Measurements from ENCODE around the gene TNS1.

TNS1 gene

GRCh38 chr2:218033590-218034496 is 31.0 kb upstream of the TNS1 start:
- TF ChIP-seq SUZ12 (IDR thresholded peaks at IDR 0.05): no peak
- no peak for TF ChIP-seq FOXA1 (IDR thresholded peaks at IDR 0.05)
- no peak for TF ChIP-seq LEF1 (IDR thresholded peaks at IDR 0.05; ENCODE audit: borderline replicate concordance)
- no peak for TF ChIP-seq ZNF384 (IDR thresholded peaks at IDR 0.05)
- TF ChIP-seq FOXM1 (IDR thresholded peaks at IDR 0.05; ENCODE audit: borderline replicate concordance): no peak
- no peak for TF ChIP-seq HDGF (IDR thresholded peaks at IDR 0.05; ENCODE audit: borderline replicate concordance)
- no peak for TF ChIP-seq L3MBTL2 (conservative IDR thresholded peaks at IDR 0.05)
- no peak for TF ChIP-seq CTBP1 (IDR thresholded peaks at IDR 0.05; ENCODE audit: borderline replicate concordance)
- no peak for TF ChIP-seq ARNT (IDR thresholded peaks at IDR 0.05)
- CTCF ChIA-PET: interaction anchor here (0.6 to 2.0 kb wide), 3 partner anchors 35 to 248 kb away, joined by 3 to 12 read pairs (median 3); partner anchors contain the start of gene RUFY4
- POLR2A ChIA-PET: interaction anchor here (1.2 kb wide), 1 partner anchor 10 kb away, joined by 3 read pairs; no protein-coding TSS in a partner anchor
- DNase-seq (ENCODE audit: extremely low spot score): no peak

GRCh38 chr2:218033208-218033589 is 30.4 kb upstream of the TNS1 start:
- TF ChIP-seq FOXK2 (IDR thresholded peaks at IDR 0.05) (no peak), LEF1 (IDR thresholded peaks at IDR 0.05; ENCODE audit: borderline replicate concordance) (no peak), HDGF (IDR thresholded peaks at IDR 0.05; ENCODE audit: borderline replicate concordance) (no peak), BHLHE40 (IDR thresholded peaks at IDR 0.05; ENCODE audit: borderline replicate concordance) (no peak), FOXA1 (IDR thresholded peaks at IDR 0.05) (no peak), TARDBP (IDR thresholded peaks at IDR 0.05) (no peak), SP1 (IDR thresholded peaks at IDR 0.05) (no peak), PKNOX1 (IDR thresholded peaks at IDR 0.05) (no peak), L3MBTL2 (conservative IDR thresholded peaks at IDR 0.05) (no peak), ZNF384 (IDR thresholded peaks at IDR 0.05) (no peak), FOXM1 (IDR thresholded peaks at IDR 0.05; ENCODE audit: borderline replicate concordance) (no peak), ELF4 (IDR thresholded peaks at IDR 0.05) (no peak), CTBP1 (IDR thresholded peaks at IDR 0.05; ENCODE audit: borderline replicate concordance) (no peak)
- POLR2A ChIA-PET: interaction anchor here (1.2 kb wide), 1 partner anchor 9 kb away, joined by 3 read pairs; no protein-coding TSS in a partner anchor

GRCh38 chr2:218032336-218033171 is 29.8 kb upstream of the TNS1 start:
- no peak for DNase-seq (ENCODE audit: extremely low spot score)
- CTCF ChIA-PET: interaction anchor here (0.6 to 2.0 kb wide), 2 partner anchors 51 to 247 kb away, joined by 3 to 12 read pairs; no protein-coding TSS in a partner anchor
- TF ChIP-seq SUZ12 (IDR thresholded peaks at IDR 0.05) (no peak), NFRKB (IDR thresholded peaks at IDR 0.05) (no peak), CTBP1 (IDR thresholded peaks at IDR 0.05; ENCODE audit: borderline replicate concordance) (no peak), ARNT (IDR thresholded peaks at IDR 0.05) (no peak), ZNF384 (IDR thresholded peaks at IDR 0.05) (no peak), BHLHE40 (IDR thresholded peaks at IDR 0.05; ENCODE audit: borderline replicate concordance) (no peak), TARDBP (IDR thresholded peaks at IDR 0.05) (no peak), PKNOX1 (IDR thresholded peaks at IDR 0.05) (no peak), FOXK2 (IDR thresholded peaks at IDR 0.05) (no peak), L3MBTL2 (conservative IDR thresholded peaks at IDR 0.05) (no peak), FOXA1 (IDR thresholded peaks at IDR 0.05) (no peak)
- POLR2A ChIA-PET: interaction anchor here (1.2 kb wide), 1 partner anchor 8 kb away, joined by 3 read pairs; no protein-coding TSS in a partner anchor

More at GRCh38 chr2:218033208-218033589, 30.4 kb upstream of the TNS1 start:
- no peak for DNase-seq (ENCODE audit: extremely low spot score)
- CTCF ChIA-PET: interaction anchor here (0.6 to 2.0 kb wide), 2 partner anchors 50 to 248 kb away, joined by 3 to 12 read pairs; no protein-coding TSS in a partner anchor

- ChIA-PET POLR2A (no interaction called here), CTCF (no interaction called here)
- no peak for TF ChIP-seq ARNT (IDR thresholded peaks at IDR 0.05)
- no peak for DNase-seq (ENCODE audit: extremely low spot score)
These were observed 29.0 kb upstream of the TNS1 start for GRCh38 chr2:218031771-218032257.

- POLR2A ChIA-PET: no interaction called here
- no peak for DNase-seq (ENCODE audit: extremely low spot score)
- CTCF ChIA-PET: no interaction called here
- TF ChIP-seq PKNOX1 (IDR thresholded peaks at IDR 0.05): no peak
- no peak for TF ChIP-seq SP1 (IDR thresholded peaks at IDR 0.05)
- TF ChIP-seq CTBP1 (IDR thresholded peaks at IDR 0.05; ENCODE audit: borderline replicate concordance): no peak
- no peak for TF ChIP-seq ZNF384 (IDR thresholded peaks at IDR 0.05)
- TF ChIP-seq NFRKB (IDR thresholded peaks at IDR 0.05): no peak
- TF ChIP-seq TARDBP (IDR thresholded peaks at IDR 0.05): no peak
- TF ChIP-seq ELF4 (IDR thresholded peaks at IDR 0.05): no peak
- no peak for TF ChIP-seq SUZ12 (IDR thresholded peaks at IDR 0.05)
- no peak for TF ChIP-seq LEF1 (IDR thresholded peaks at IDR 0.05; ENCODE audit: borderline replicate concordance)
- no peak for TF ChIP-seq FOXA1 (IDR thresholded peaks at IDR 0.05)
- TF ChIP-seq FOXM1 (IDR thresholded peaks at IDR 0.05; ENCODE audit: borderline replicate concordance): no peak
- TF ChIP-seq BHLHE40 (IDR thresholded peaks at IDR 0.05; ENCODE audit: borderline replicate concordance): no peak
- TF ChIP-seq L3MBTL2 (conservative IDR thresholded peaks at IDR 0.05): no peak
- TF ChIP-seq HDGF (IDR thresholded peaks at IDR 0.05; ENCODE audit: borderline replicate concordance): no peak
- TF ChIP-seq ARNT (IDR thresholded peaks at IDR 0.05): no peak
- no peak for TF ChIP-seq FOXK2 (IDR thresholded peaks at IDR 0.05)
These were observed 28.5 kb upstream of the TNS1 start for GRCh38 chr2:218031261-218031660.

Data from HEK293T (cell line).